ENCODE measurements around the gene ADAMTS2.

The ADAMTS2 gene

GRCh38 chr5:179212870-179213269 lies 132.4 kb downstream of the ADAMTS2 start:
- H3K4me3 ChIP-seq (ENCODE audit: low read depth, low read length) = no peak overlapping the region
- H2AFZ ChIP-seq = no peak overlapping the region
- H3K4me2 ChIP-seq (ENCODE audit: low read length) = no peak overlapping the region
- H3K9ac ChIP-seq = no peak overlapping the region
- no peaks in the 10 kb centered on the region for H3K27me3 ChIP-seq (ENCODE audit: control insufficient read depth, insufficient read depth, low read length)
- no peaks in the 10 kb centered on the region for H3K4me1 ChIP-seq
- H3K36me3 ChIP-seq (ENCODE audit: control insufficient read depth, insufficient read depth, low read length) = no peaks in the 10 kb centered on the region
- no peak overlapping the region for H3K27ac ChIP-seq
- no peaks in the 10 kb centered on the region for H3K79me2 ChIP-seq
- no peak for TF ChIP-seq CTCF (IDR thresholded peaks at IDR 0.05)
- H3K9me3 ChIP-seq (ENCODE audit: control insufficient read depth, low read length) = no peaks in the 10 kb centered on the region

GRCh38 chr5:179211631-179212030 lies 133.6 kb downstream of the ADAMTS2 start:
- H3K27me3 ChIP-seq (ENCODE audit: control insufficient read depth, insufficient read depth, low read length) = no peaks in the 10 kb centered on the region
- H3K9me3 ChIP-seq (ENCODE audit: control insufficient read depth, low read length) = no peaks in the 10 kb centered on the region
- no peaks in the 10 kb centered on the region for H3K4me1 ChIP-seq
- TF ChIP-seq CTCF (IDR thresholded peaks at IDR 0.05) = no peak
- H3K36me3 ChIP-seq (ENCODE audit: control insufficient read depth, insufficient read depth, low read length) = no peaks in the 10 kb centered on the region
- H3K9ac ChIP-seq = no peak overlapping the region
- H2AFZ ChIP-seq = no peak overlapping the region
- H3K4me3 ChIP-seq (ENCODE audit: low read depth, low read length) = no peak overlapping the region
- no peak overlapping the region for H3K27ac ChIP-seq
- no peaks in the 10 kb centered on the region for H3K79me2 ChIP-seq
- no peak overlapping the region for H3K4me2 ChIP-seq (ENCODE audit: low read length)

GRCh38 chr5:179211068-179211467 lies 134.2 kb downstream of the ADAMTS2 start:
- Histone ChIP-seq H2AFZ (no peak overlapping the region), H3K36me3 (ENCODE audit: control insufficient read depth, insufficient read depth, low read length) (no peaks in the 10 kb centered on the region), H3K27ac (no peak overlapping the region), H3K9me3 (ENCODE audit: control insufficient read depth, low read length) (no peaks in the 10 kb centered on the region), H3K4me2 (ENCODE audit: low read length) (no peak overlapping the region), H3K79me2 (no peaks in the 10 kb centered on the region), H3K4me3 (ENCODE audit: low read depth, low read length) (no peak overlapping the region), H3K4me1 (no peaks in the 10 kb centered on the region), H3K27me3 (ENCODE audit: control insufficient read depth, insufficient read depth, low read length) (no peaks in the 10 kb centered on the region), H3K9ac (no peak overlapping the region)
- TF ChIP-seq CTCF (IDR thresholded peaks at IDR 0.05) = no peak

- Histone ChIP-seq H3K27ac (no peak overlapping the region), H3K79me2 (no peaks in the 10 kb centered on the region), H3K36me3 (ENCODE audit: control insufficient read depth, insufficient read depth, low read length) (no peaks in the 10 kb centered on the region), H3K9me3 (ENCODE audit: control insufficient read depth, low read length) (no peaks in the 10 kb centered on the region), H2AFZ (no peak overlapping the region), H3K4me3 (ENCODE audit: low read depth, low read length) (no peak overlapping the region), H3K4me1 (no peaks in the 10 kb centered on the region), H3K9ac (no peak overlapping the region), H3K4me2 (ENCODE audit: low read length) (no peak overlapping the region), H3K27me3 (ENCODE audit: control insufficient read depth, insufficient read depth, low read length) (no peaks in the 10 kb centered on the region)
- TF ChIP-seq CTCF (IDR thresholded peaks at IDR 0.05) = no peak
Observed at GRCh38 chr5:179210478-179210877, 134.8 kb downstream of the ADAMTS2 start.

- TF ChIP-seq CTCF (IDR thresholded peaks at IDR 0.05) = no peak
- H3K79me2 ChIP-seq = no peaks in the 10 kb centered on the region
- H3K27me3 ChIP-seq (ENCODE audit: control insufficient read depth, insufficient read depth, low read length) = no peaks in the 10 kb centered on the region
- H3K4me2 ChIP-seq (ENCODE audit: low read length) = no peak overlapping the region
- no peaks in the 10 kb centered on the region for H3K4me1 ChIP-seq
- H3K27ac ChIP-seq = no peak overlapping the region
- H3K4me3 ChIP-seq (ENCODE audit: low read depth, low read length) = no peak overlapping the region
- no peak overlapping the region for H2AFZ ChIP-seq
- H3K36me3 ChIP-seq (ENCODE audit: control insufficient read depth, insufficient read depth, low read length) = no peaks in the 10 kb centered on the region
- H3K9me3 ChIP-seq (ENCODE audit: control insufficient read depth, low read length) = no peaks in the 10 kb centered on the region
- H3K9ac ChIP-seq = no peak overlapping the region
Observed at GRCh38 chr5:179209359-179210150, 135.7 kb downstream of the ADAMTS2 start.
